Ectodermal cell (in vitro differentiated cells): ENCODE results near the gene TICAM1.

Experiments
- H3K27ac ChIP-seq: 2 replicates; pipeline ENCODE4 v1.7.0; 2013; ENCODE audit warnings: mild to moderate bottlenecking, low read depth, low read length; ENCODE audit not compliant: insufficient read depth, poor library complexity, severe bottlenecking
- H3K27me3 ChIP-seq: 2 replicates; pipeline ENCODE4 v1.7.0; 2013; ENCODE audit warnings: mild to moderate bottlenecking, low read length; ENCODE audit not compliant: insufficient read depth, control insufficient read depth, poor library complexity, severe bottlenecking
- H3K36me3 ChIP-seq: one replicate; pipeline ENCODE4 v1.7.0; 2013; ENCODE audit warnings: low read length; ENCODE audit not compliant: control insufficient read depth, insufficient read depth
- H3K4me1 ChIP-seq: one replicate; pipeline ENCODE4 v1.7.0; 2013; ENCODE audit warnings: low read length; ENCODE audit not compliant: control insufficient read depth, insufficient read depth
- H3K4me3 ChIP-seq: 2 replicates; pipeline ENCODE4 v1.7.0; 2013; ENCODE audit warnings: low read depth, low read length, control low read depth; ENCODE audit not compliant: insufficient read depth
- H3K9me3 ChIP-seq: 2 replicates; pipeline ENCODE4 v1.7.0; 2013; ENCODE audit warnings: mild to moderate bottlenecking, low read length, moderate library complexity; ENCODE audit not compliant: control insufficient read depth
- WGBS, 2 experiments: methylation state at CpG; one replicate each; pipeline ENCODE4 v1.1.7; 2013; ENCODE audit warnings: missing lambda C conversion rate in 2 of 2; 5-methylcytosine and 5-hydroxymethylcytosine counted together

Gene TICAM1

GRCh38 chr19:4821265-4821664 is 10.2 kb downstream of the TICAM1 start:
- no peaks in the 10 kb centered on the region for H3K4me1 ChIP-seq
- no peaks in the 10 kb centered on the region for H3K27me3 ChIP-seq
- no peak overlapping the region for H3K4me3 ChIP-seq
- H3K9me3 ChIP-seq: no peaks in the 10 kb centered on the region
- WGBS, 2 experiments: 80 to 83% methylated on average over 4 of the region's 4 CpGs
- H3K36me3 ChIP-seq: no peaks in the 10 kb centered on the region
- H3K27ac ChIP-seq: no peak overlapping the region

- no peaks in the 10 kb centered on the region for H3K27me3 ChIP-seq
- peaks cover 3% of the 10 kb centered on the region for H3K9me3 ChIP-seq
- H3K4me3 ChIP-seq: no peak overlapping the region
- H3K27ac ChIP-seq: no peak overlapping the region
- no peaks in the 10 kb centered on the region for H3K4me1 ChIP-seq
- no peaks in the 10 kb centered on the region for H3K36me3 ChIP-seq
- WGBS, 2 experiments: 94% methylated on average over 32 of the region's 32 CpGs
Observed at GRCh38 chr19:4817467-4818277, 13.8 kb downstream of the TICAM1 start.

GRCh38 chr19:4816950-4817278 is 14.6 kb downstream of the TICAM1 start:
- 96 to 97% methylated on average over 16 of the region's 16 CpGs for WGBS, 2 experiments
- Histone ChIP-seq H3K27me3 (no peaks in the 10 kb centered on the region), H3K4me3 (no peak overlapping the region)

GRCh38 chr19:4816202-4816949 is 15.1 kb downstream of the TICAM1 start:
- no peak overlapping the region for H3K4me3 ChIP-seq
- H3K36me3 ChIP-seq: no peaks in the 10 kb centered on the region
- 94 to 95% methylated on average over 35 of the region's 35 CpGs for WGBS, 2 experiments
- H3K9me3 ChIP-seq: peaks cover 3% of the 10 kb centered on the region
- H3K4me1 ChIP-seq: no peaks in the 10 kb centered on the region
- H3K27ac ChIP-seq: no peak overlapping the region
- H3K27me3 ChIP-seq: no peaks in the 10 kb centered on the region

More at GRCh38 chr19:4816950-4817278, 14.6 kb downstream of the TICAM1 start:
- no peaks in the 10 kb centered on the region for H3K4me1 ChIP-seq
- no peaks in the 10 kb centered on the region for H3K36me3 ChIP-seq
- no peak overlapping the region for H3K27ac ChIP-seq
- peaks cover 3% of the 10 kb centered on the region for H3K9me3 ChIP-seq

- no peaks in the 10 kb centered on the region for H3K27me3 ChIP-seq
- WGBS, 2 experiments: 44 to 46% methylated on average over 25 to 28 of the region's 28 CpGs
- no peak overlapping the region for H3K27ac ChIP-seq
- H3K4me1 ChIP-seq: no peaks in the 10 kb centered on the region
- no peak overlapping the region for H3K4me3 ChIP-seq
- no peaks in the 10 kb centered on the region for H3K36me3 ChIP-seq
- H3K9me3 ChIP-seq: peaks cover 3% of the 10 kb centered on the region
Observed at GRCh38 chr19:4815426-4816201, 15.9 kb downstream of the TICAM1 start.

GRCh38 chr19:4814625-4815425 is 16.7 kb downstream of the TICAM1 start:
- Histone ChIP-seq H3K9me3 (peaks cover 3% of the 10 kb centered on the region), H3K27me3 (no peaks in the 10 kb centered on the region), H3K4me1 (no peaks in the 10 kb centered on the region), H3K4me3 (no peak overlapping the region), H3K36me3 (no peaks in the 10 kb centered on the region), H3K27ac (no peak overlapping the region)
- WGBS, 2 experiments: 77 to 80% methylated on average over 7 of the region's 7 CpGs

- WGBS, 2 experiments: 77% methylated on average over 12 of the region's 12 CpGs
- H3K27ac ChIP-seq: no peak overlapping the region
Observed at GRCh38 chr19:4811328-4812131, 20.0 kb downstream of the TICAM1 start.

GRCh38 chr19:4807188-4807587 is 24.3 kb downstream of the TICAM1 start:
- no peaks in the 10 kb centered on the region for H3K36me3 ChIP-seq
- no peak overlapping the region for H3K27ac ChIP-seq
- H3K4me3 ChIP-seq: no peak overlapping the region
- no peaks in the 10 kb centered on the region for H3K27me3 ChIP-seq
- H3K4me1 ChIP-seq: no peaks in the 10 kb centered on the region
- H3K9me3 ChIP-seq: no peaks in the 10 kb centered on the region
- 87 to 94% methylated on average over 6 of the region's 6 CpGs for WGBS, 2 experiments

More at GRCh38 chr19:4811328-4812131, 20.0 kb downstream of the TICAM1 start:
- Histone ChIP-seq H3K36me3 (no peaks in the 10 kb centered on the region), H3K27me3 (no peaks in the 10 kb centered on the region), H3K9me3 (peaks cover 3% of the 10 kb centered on the region), H3K4me1 (no peaks in the 10 kb centered on the region), H3K4me3 (no peak overlapping the region)

- H3K9me3 ChIP-seq: no peaks in the 10 kb centered on the region
- no peak overlapping the region for H3K4me3 ChIP-seq
- H3K36me3 ChIP-seq: no peaks in the 10 kb centered on the region
- no peak overlapping the region for H3K27ac ChIP-seq
- WGBS, 2 experiments: 91 to 94% methylated on average over 6 of the region's 6 CpGs
- H3K4me1 ChIP-seq: no peaks in the 10 kb centered on the region
- H3K27me3 ChIP-seq: no peaks in the 10 kb centered on the region
Observed at GRCh38 chr19:4806384-4806783, 25.1 kb downstream of the TICAM1 start.
